ENCODE data around the gene ASF1A.

The ASF1A gene

DNA sequence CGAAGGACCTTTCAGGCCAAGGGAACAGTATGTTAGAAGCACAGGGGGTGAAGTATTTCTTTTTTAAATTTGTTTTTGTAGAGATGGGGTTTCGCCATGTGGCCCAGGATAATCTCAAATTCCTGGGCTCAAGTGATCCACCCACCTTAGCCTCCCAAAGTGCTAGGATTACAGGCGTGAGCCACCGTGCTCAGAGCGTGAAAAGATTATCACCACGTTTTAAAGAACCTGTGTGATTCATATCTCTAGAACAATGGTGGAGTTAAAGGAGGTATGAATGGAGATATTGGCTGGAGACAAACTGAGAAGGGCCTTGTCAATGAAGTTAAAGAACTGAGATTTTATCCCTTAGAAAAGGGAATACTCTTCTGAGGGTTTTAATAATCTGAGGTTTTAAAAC is 9.7 kb downstream of the ASF1A start:
- DNase-seq (ENCODE audit: low read depth) = no peak
- TF ChIP-seq, protein P1, sequence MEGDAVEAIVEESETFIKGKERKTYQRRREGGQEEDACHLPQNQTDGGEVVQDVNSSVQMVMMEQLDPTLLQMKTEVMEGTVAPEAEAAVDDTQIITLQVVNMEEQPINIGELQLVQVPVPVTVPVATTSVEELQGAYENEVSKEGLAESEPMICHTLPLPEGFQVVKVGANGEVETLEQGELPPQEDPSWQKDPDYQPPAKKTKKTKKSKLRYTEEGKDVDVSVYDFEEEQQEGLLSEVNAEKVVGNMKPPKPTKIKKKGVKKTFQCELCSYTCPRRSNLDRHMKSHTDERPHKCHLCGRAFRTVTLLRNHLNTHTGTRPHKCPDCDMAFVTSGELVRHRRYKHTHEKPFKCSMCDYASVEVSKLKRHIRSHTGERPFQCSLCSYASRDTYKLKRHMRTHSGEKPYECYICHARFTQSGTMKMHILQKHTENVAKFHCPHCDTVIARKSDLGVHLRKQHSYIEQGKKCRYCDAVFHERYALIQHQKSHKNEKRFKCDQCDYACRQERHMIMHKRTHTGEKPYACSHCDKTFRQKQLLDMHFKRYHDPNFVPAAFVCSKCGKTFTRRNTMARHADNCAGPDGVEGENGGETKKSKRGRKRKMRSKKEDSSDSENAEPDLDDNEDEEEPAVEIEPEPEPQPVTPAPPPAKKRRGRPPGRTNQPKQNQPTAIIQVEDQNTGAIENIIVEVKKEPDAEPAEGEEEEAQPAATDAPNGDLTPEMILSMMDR (IDR thresholded peaks at IDR 0.05; ENCODE audit: low read depth, low read length, missing control alignments) = no peak
- in situ Hi-C loops (cut with HindIII; ENCODE audit: low sequenced_read_pairs) = no loop called here
- no peak overlapping the region for H3K4me3 ChIP-seq (ENCODE audit: low read depth, low read length)

DNA sequence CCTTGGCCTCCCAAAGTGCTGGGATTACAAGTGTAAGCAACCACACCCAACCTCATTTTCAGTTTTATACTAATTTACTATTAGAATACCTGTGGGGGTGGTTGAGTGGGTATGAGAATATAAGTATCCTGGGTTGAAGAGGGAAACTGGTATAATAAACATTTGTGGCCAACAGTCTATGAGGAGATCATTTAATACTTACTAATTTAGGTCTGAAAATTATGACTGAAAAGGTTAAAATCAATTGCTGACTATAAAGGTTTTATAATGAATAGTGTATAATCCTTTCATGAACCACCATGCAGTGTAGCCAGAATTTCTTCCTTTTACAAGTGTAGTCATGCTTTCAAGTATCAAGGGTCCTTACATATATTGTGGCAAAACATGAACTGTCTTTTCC is 11.1 kb downstream of the ASF1A start:
- in situ Hi-C loops (cut with HindIII; ENCODE audit: low sequenced_read_pairs) = no loop called here
- no peak for DNase-seq (ENCODE audit: low read depth)
- no peak overlapping the region for H3K4me3 ChIP-seq (ENCODE audit: low read depth, low read length)
- TF ChIP-seq, protein P1 (IDR thresholded peaks at IDR 0.05; ENCODE audit: low read depth, low read length, missing control alignments) = no peak

DNA sequence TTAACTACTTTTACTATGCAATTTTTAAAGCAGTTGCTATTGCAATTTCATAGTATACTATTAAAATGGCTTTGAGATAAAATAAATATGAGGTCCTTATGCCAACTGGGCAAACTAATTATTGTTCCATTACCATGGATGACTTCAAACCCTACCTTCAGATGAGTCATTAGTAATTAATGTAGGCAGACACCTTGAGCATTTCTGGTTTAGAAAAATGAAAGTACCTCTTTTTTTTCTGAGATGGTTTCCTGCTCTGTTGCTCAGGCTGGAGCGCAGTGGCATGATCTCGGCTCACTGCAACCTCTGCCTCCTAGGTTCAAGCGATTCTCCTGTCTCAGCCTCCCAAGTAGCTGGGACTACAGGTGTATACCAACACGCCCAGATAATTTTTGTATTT is 11.9 kb downstream of the ASF1A start:
- no peak overlapping the region for H3K4me3 ChIP-seq (ENCODE audit: low read depth, low read length)
- in situ Hi-C loops (cut with HindIII; ENCODE audit: low sequenced_read_pairs) = no loop called here
- TF ChIP-seq, protein P1 (IDR thresholded peaks at IDR 0.05; ENCODE audit: low read depth, low read length, missing control alignments) = no peak
- DNase-seq (ENCODE audit: low read depth) = no peak

DNA sequence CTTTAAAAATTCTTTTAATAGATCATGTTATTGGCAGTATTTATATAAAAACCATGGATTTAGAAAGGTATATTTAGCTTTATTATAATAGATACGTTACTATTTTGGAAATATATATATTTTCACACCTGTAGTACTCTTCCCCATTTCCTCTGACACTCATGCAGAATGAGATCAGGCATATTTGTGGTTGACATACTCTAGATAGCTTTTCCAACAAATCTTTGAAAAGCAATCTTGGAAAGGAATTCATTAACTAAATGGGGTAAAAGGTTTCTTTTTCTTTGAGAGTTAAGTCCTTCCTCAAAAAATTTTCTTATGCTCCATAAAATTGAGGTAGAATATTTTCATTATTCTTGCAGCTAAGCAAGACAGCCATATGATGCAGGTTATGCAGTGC is 14.5 kb downstream of the ASF1A start:
- TF ChIP-seq, protein P1 (IDR thresholded peaks at IDR 0.05; ENCODE audit: low read depth, low read length, missing control alignments) = no peak
- no peak for DNase-seq (ENCODE audit: low read depth)
- in situ Hi-C loops (cut with HindIII; ENCODE audit: low sequenced_read_pairs) = no loop called here
- no peak overlapping the region for H3K4me3 ChIP-seq (ENCODE audit: low read depth, low read length)

DNA sequence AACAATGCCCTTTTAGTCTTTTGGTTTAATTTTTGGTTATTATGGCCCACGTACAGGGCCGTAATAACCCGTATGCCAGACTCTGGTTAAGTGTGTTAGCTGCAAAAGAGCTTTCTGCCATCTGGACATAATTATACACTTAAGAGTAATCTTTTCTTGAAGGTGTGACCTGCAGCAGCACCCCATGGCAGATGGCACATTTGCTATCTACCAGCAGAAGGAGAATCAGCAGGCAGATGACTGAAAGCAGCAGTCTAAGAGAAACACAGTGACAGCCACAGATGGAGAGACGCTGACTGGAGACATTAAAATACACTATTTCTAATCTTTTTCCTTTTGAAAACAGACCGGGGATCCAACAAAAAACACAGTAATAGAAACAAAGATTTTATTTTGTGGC is 18.7 kb downstream of the ASF1A start:
- no peak overlapping the region for H3K4me3 ChIP-seq (ENCODE audit: low read depth, low read length)
- in situ Hi-C loops (cut with HindIII; ENCODE audit: low sequenced_read_pairs) = no loop called here
- TF ChIP-seq, protein P1 (IDR thresholded peaks at IDR 0.05; ENCODE audit: low read depth, low read length, missing control alignments) = no peak
- DNase-seq (ENCODE audit: low read depth) = no peak

DNA sequence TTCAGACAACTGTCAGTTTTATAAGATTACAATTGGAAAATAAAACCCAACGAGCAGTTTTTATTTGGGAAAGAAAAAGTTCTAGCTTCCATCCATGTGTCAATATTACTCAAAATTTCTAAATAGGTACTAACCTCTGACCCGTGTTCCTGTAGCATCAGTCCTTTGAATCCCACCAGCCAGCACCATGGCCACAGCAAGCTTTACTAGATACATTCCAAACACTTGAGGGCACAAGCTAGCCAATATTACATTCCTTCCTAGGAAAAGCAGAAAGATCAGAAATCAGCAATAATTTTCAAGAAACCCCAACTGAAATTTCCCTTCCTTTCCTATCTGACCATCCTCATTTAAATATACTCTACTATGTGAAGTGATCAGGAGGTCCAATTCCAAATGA is 19.2 kb downstream of the ASF1A start:
- in situ Hi-C loops (cut with HindIII; ENCODE audit: low sequenced_read_pairs) = no loop called here
- H3K4me3 ChIP-seq (ENCODE audit: low read depth, low read length) = no peak overlapping the region
- TF ChIP-seq, protein P1 (IDR thresholded peaks at IDR 0.05; ENCODE audit: low read depth, low read length, missing control alignments) = no peak
- DNase-seq (ENCODE audit: low read depth) = no peak

DNA sequence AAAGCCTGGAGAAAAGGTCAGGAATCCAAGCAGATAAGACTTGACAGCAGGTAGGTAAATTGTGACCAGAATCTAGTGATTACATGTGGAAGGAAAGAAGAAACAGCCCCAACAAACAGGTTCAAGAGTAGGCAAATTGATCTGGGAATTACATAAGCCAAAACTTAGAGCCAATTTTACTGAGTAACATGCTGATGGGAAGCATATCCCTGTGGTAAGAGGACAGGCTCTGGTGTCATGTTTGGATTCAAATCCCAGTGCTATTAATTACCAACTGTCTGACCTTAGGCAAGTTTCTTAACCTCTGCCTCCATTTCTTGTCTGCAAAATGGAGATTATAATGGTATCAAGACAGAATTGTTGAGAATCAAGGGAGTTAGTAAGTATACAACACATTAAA is 20.6 kb downstream of the ASF1A start:
- TF ChIP-seq, protein P1 (IDR thresholded peaks at IDR 0.05; ENCODE audit: low read depth, low read length, missing control alignments) = no peak
- in situ Hi-C loops (cut with HindIII; ENCODE audit: low sequenced_read_pairs) = no loop called here
- H3K4me3 ChIP-seq (ENCODE audit: low read depth, low read length) = no peak overlapping the region
- no peak for DNase-seq (ENCODE audit: low read depth)

All from astrocyte of the cerebellum (primary cell).